Esophagus muscularis mucosa (tissue), 4 donors: ENCODE measurements around the gene KRT15.

Source experiments
- CTCF ChIP-seq, 3 experiments: fragments of 200-600 bp in 2 of 3; fragments of 450-650 bp in 1 of 3; sonication (generic) in 2 of 3; IDR thresholded peaks; one replicate each; pipeline ENCODE4 v1.5.1; 2017 to 2019; ENCODE audit warnings: antibody characterized with exemption in 3 of 3, mild to moderate bottlenecking in 2 of 3, moderate library complexity in 1 of 3
- EP300 ChIP-seq: sonication (generic); formaldehyde crosslinking; IDR thresholded peaks from one replicate; pipeline ENCODE4 v1.6.1; 2017; ENCODE audit warnings: antibody characterized with exemption
- POLR2AphosphoS5 ChIP-seq, 2 donors: sonication (generic); formaldehyde crosslinking; IDR thresholded peaks; one replicate each; pipeline ENCODE4 v1.6.1; 2017; ENCODE audit warnings: antibody characterized with exemption in 2 of 2

GRCh38 chr17:41539979-41540701, 21.4 kb upstream of the KRT15 start:
- TF ChIP-seq CTCF (IDR thresholded peaks at IDR 0.05) (no peak), POLR2AphosphoS5 (IDR thresholded peaks at IDR 0.05) (no peak), EP300 (no peak)
